Loucy (cell line): ENCODE data around the gene NOSIP.

ENCODE experiments used
- CTCF ChIP-seq: fragments of 200-600 bp; sonication (generic); conservative IDR thresholded peaks from 2 replicates; pipeline ENCODE4 v1.5.1; 2014; ENCODE audit warnings: mild to moderate bottlenecking, antibody characterized with exemption, low read length
- EZH2phosphoT487 ChIP-seq: fragments of 200-600 bp; IDR thresholded peaks from 2 replicates; pipeline ENCODE4 v1.6.1; 2018; ENCODE audit warnings: antibody characterized with exemption, mild to moderate bottlenecking, moderate library complexity, borderline replicate concordance

GRCh38 chr19:49528211-49528771 lies 52.1 kb downstream of the NOSIP start:
- TF ChIP-seq CTCF, result no peak
- no peak for TF ChIP-seq EZH2phosphoT487
